HTERT RPE-1 (cell line): ENCODE results near the gene VAPB.

Source experiments
- in situ Hi-C: fragments of 300-500 bp; cut with MboI; formaldehyde crosslinking; loops from 4 replicates; pipeline ENCODE4 v1.14.3; 2020; ENCODE audit warnings: low sequenced_read_pairs

The VAPB gene

GRCh38 chr20:58458342-58459057, 69.5 kb downstream of the VAPB start:
- in situ Hi-C loops: no loop called here

- in situ Hi-C loops: no loop called here
Observed at GRCh38 chr20:58459058-58459750, 70.2 kb downstream of the VAPB start.

GRCh38 chr20:58461104-58461503, 72.1 kb downstream of the VAPB start:
- in situ Hi-C loops: no loop called here

- in situ Hi-C loops: no loop called here
Observed at GRCh38 chr20:58461899-58462298, 72.9 kb downstream of the VAPB start.

DNA sequence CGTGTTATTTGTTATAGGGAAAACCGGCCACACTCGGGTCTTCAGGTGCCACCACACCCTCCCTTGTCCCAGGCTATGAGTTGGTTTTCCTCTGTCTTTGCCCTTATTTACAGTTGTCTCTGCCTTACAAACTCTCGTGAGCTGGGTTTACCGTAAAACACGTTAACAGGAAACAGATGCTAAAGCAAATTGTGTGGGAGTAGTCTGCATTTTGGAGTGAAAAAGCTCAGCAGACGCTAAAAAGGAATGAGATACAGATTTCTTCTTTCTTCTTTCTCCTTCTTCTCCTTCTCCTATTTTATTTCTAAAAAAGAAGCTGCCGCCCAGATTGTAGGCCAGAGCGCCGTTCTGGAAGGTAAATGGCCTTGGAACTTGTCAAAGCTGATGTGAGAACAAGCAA, 74.2 kb downstream of the VAPB start:
- in situ Hi-C loops: no loop called here

DNA sequence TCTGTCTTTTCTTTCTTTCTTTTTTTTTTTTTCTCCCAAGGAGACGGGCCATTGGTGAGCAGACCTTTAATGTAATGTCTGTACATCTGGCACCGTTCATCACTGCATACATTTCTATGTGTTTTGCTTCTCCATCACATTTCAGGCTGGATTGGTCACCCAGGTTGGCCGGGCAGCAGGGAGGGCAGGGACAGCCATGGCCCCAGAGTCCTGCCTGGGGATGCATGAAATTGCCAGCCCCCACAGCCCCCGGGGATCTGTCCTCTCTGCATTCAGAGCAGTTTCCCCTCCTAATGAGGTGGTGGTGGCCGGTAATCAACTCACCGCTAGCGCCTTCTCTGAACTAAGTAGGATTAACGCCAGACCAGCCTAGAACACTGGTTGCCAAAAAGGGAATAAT, 75.8 kb downstream of the VAPB start:
- in situ Hi-C loops: no loop called here

DNA sequence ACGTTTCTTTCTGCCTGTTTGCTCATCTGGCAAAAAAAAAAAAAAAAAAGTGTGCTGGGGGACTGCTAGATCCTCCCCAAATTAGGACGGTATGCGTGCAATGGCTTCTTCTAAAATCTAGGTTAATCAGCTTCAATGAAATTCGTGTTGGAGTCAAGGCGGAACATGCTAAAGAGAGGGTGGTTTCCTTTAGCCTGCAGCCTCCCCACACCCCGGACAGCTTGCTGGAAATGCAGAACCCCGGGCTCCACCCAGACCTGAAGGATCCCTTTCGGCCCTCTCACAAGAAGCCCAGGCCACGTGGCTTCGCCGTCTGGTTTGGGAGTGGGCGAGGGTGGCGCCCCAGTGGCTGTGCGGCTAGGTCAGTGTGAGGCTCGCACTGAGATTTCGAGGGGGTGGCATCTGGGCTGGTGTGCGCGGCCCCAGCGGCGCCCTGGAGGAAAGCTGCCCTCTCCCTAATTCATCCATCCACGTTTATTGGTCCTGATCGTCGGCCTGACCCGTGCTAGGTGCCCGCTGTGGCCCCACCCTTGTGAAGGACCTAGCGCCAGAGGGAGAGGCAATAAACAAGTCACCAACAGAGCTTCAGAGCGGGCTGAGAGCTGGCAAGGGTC, 77.2 kb downstream of the VAPB start:
- in situ Hi-C loops: no loop called here

DNA sequence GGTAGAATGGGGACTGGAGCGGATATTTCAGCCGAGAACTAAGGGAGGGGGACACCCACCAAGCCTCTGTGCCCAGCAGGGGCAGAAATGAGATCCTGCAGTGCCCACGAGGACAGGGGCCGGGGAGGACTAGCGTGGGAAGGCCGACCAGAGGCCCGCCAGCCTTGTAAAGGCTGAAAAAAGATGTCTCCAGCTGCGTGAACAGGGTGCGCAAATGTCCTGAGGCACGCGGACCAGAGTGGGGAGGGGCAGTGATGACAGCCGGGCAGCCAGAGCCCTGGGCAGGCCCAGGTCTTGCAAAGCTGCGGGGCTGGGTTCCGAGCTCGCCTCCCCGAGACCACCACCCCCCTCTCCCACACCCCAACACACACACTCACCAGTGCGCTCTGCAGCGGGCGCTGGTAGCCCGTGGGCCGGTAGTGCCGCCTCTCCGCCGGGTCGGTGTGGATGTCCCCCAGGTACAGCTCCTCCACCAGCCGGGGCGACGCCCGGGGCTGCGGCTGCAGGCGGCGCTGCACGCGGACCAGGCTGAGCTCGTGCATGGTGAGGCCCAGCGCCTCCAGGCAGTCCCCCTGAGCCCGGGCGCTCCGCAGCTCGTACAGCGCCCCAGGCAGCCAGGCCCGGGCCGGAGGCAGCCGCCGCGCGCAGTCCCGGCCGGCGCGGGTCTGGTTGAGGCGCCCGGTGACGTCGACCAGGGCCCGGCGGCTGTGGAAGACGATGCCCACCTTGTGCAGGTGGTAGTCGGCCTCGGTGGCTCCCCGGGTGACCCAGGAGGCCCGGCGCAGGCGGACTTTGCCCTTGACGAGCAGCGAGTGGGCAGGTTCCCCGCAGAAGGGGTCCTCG, 77.9 kb downstream of the VAPB start:
- in situ Hi-C loops: no loop called here

- in situ Hi-C loops: no loop called here
Observed at GRCh38 chr20:58467572-58468527, 78.8 kb downstream of the VAPB start.

DNA sequence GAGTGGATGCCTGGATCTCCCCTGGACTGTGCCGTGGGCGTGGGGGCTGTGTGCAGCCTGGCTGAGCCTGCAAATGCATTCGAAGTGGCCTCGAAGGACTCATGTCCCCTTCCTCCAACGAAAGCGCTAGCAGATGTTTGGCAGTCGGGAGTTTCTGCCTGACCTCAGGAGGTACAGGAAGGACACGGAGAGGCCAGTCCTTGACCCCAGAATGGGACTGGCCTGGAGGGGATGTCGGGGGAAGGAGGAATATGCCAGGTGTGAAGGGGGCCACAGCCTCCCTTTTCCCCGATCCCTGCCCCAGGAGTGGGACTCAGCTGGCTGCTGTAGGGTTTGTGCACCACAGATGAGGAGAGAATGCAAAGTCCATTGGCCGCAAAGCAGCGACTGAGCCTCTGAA, 80.6 kb downstream of the VAPB start:
- in situ Hi-C loops: no loop called here

GRCh38 chr20:58470336-58471192, 81.5 kb downstream of the VAPB start:
- in situ Hi-C loops: no loop called here

DNA sequence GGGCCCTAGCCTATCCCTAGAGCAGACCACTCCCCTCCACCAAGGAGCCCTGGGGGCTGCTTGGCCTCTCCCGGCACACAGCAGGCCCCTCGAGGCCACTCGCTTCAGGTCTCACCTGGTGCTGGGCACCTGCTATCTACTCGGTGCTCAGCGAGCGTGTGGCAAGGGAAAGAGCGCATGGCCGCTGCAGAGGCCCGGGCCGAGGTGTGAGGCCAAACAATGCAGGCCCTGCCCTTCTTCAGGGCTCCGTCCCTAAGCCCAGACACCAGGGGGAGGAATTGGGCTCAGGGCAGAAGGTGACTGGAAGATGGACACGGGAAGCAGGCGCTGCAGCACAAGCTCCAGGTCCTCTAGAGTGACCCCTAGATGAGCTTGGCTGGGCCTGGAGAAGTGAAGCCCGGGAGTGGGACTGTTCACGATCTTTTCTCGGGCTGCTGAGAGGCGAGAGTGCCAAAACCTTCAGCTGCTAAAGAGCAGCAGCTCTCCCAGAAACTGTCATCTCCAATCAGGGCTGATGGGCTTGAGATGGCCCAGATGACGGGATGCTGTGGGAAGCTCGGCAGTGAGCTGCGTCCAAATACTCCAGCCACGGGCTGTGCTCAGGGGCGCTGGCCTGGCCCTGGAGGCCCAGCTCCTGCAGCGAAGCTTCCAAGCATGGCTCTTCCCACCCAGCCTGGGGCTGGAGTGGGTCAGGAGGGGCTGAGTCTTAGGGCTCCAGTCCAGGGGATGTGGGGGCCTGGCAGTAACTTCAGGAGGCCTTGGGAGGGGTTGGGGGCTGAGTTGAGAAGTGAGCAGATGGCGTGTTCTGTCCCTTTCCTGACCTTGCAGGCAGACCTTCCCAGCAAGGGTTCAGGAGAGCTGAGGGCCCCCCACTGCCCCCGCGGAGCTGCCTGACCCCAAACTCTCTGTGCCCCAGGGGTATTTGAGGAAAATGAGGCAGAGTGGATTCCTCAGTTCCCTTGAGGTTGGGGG, 82.5 kb downstream of the VAPB start:
- in situ Hi-C loops: no loop called here

GRCh38 chr20:58472273-58473018, 83.4 kb downstream of the VAPB start:
- in situ Hi-C loops: no loop called here

- in situ Hi-C loops: no loop called here
Observed at GRCh38 chr20:58473453-58474425, 84.7 kb downstream of the VAPB start.

GRCh38 chr20:58475466-58475865, 86.4 kb downstream of the VAPB start:
- in situ Hi-C loops: no loop called here

DNA sequence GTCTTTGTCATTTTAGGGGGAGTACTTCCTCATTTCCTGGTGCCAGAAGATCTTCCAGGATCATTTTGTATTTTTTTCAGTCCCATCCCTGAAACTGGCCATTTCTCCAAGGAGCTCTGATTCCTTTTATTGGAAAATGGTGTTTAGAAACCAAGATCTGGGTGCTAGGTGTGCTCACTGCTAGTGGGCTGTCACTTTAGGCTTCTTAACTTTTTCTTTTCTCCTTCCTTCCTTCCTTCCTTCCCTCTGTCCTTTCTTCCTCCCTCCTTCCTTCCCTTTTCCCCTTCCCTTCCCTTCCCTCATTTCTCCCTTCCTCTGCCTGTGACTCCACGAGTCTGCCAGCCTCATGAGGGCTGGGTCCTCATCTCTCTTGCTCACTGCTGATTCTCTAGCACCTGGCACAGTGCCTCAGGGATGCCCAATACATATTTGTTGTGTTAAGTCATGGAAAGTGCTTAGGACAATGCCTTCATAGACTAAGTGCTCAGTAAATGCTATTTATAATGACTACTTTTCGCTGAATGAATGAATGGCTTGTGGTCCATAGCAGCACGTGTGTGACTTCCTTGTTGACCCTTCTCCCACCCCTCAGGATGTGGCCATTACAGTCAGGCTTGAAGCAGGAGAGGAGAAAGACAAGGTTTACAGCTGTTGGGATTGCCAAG, 89.2 kb downstream of the VAPB start:
- in situ Hi-C loops: no loop called here
